ENCODE data around the gene ABO. TPM values are rescaled to one million over a fixed set of nuclear protein-coding genes. Genes with fewer than 3 reads are reported as not detected.

Gene ABO
- total and polyA plus RNA-seq, 2 of the 8 experiments (the other 6 are each of a cell fraction or from before 2014, with no cell fraction given) = 0.03 TPM; not detected in 1

GRCh38 chr9:133234577-133235322, 40.3 kb downstream of the ABO start:
- no peak overlapping the region for H2AK5ac ChIP-seq (ENCODE audit: low read depth, low read length)
- 88% methylated on average over 23 of the region's 31 CpGs; no CpG with 5 or more reads in 1 of the 2 experiments for WGBS, 2 experiments (ENCODE audit: extremely low coverage in 1 of 2, insufficient coverage in 1 of 2, insufficient read length in 1 of 2, insufficient replicate concordance in 2 of 2, low coverage in 1 of 2, low lambda C conversion rate in 2 of 2, missing lambda C conversion rate in 1 of 2)
- H2BK15ac ChIP-seq (ENCODE audit: low read length) = no peak overlapping the region
- peaks cover 0 to 2% (median under 1%) of the 10 kb centered on the region in 4 experiments; a peak in 2 of 7 replicates for H3K4me1 ChIP-seq (replicated peaks in 1 of 4; ENCODE audit: control insufficient read depth in 3 of 4, insufficient read depth in 4 of 4, low read length in 3 of 4)
- peaks cover 0 to 12% (median 6%) of the 10 kb centered on the region in 4 experiments; a peak in 4 of 7 replicates for H3K27me3 ChIP-seq (replicated peaks in 1 of 4; ENCODE audit: control insufficient read depth in 3 of 4, extremely low read depth in 1 of 4, insufficient read depth in 3 of 4, low read length in 3 of 4)
- no peak overlapping the region for H3K4me2 ChIP-seq (ENCODE audit: insufficient read depth in 1 of 2, low read depth in 2 of 2, low read length in 2 of 2)
- CTCF ChIA-PET (ENCODE audit: partially characterized antibody) = interaction anchor here (1.1 kb wide), 1 partner anchor 47 kb away, joined by 4 read pairs; no protein-coding TSS in a partner anchor
- H3K56ac ChIP-seq (replicated peaks; ENCODE audit: insufficient read length, low read depth, low read length) = no peak overlapping the region
- peaks cover 0 to 2% of the 10 kb centered on the region in 2 experiments; a peak in 1 of 4 replicates for H3K9me3 ChIP-seq (ENCODE audit: insufficient read depth in 2 of 2, low read depth in 1 of 2, low read length in 1 of 2)
- H3K4ac ChIP-seq (replicated peaks; ENCODE audit: insufficient read length, low read depth, low read length) = no peak overlapping the region
- no peak overlapping the region for H3K18ac ChIP-seq (ENCODE audit: extremely low read depth, low read length)
- H3K23me2 ChIP-seq (ENCODE audit: low read depth, low read length) = peaks cover 5% of the 10 kb centered on the region; the same call in 1 of the 2 replicates
- no peaks in the 10 kb centered on the region for H3K79me1 ChIP-seq (ENCODE audit: low read depth, low read length)
- no peaks in the 10 kb centered on the region for H3K36me3 ChIP-seq (ENCODE audit: control insufficient read depth in 2 of 4, insufficient read depth in 4 of 4, low read length in 3 of 4)
- H2AFZ ChIP-seq (ENCODE audit: low read length) = no peak overlapping the region
- POLR2A ChIA-PET (ENCODE audit: partially characterized antibody) = no interaction called here
- H3K9ac ChIP-seq (replicated peaks in 1 of 4; ENCODE audit: extremely low read depth in 1 of 4, low read depth in 3 of 4, low read length in 3 of 4) = no peak overlapping the region
- TF ChIP-seq HDAC2 (IDR thresholded peaks at IDR 0.05; ENCODE audit: borderline replicate concordance in 1 of 2, low read depth in 2 of 2, low read length in 2 of 2) (no peak), SIX5 (IDR thresholded peaks at IDR 0.05; ENCODE audit: low read depth, low read length) (no peak), SP1 (IDR thresholded peaks at IDR 0.05; ENCODE audit: low read depth, low read length) (no peak), POLR2AphosphoS5 (IDR thresholded peaks at IDR 0.05; ENCODE audit: low read depth, low read length) (no peak), POLR2A (IDR thresholded peaks at IDR 0.05; ENCODE audit: control extremely low read depth in 1 of 2, low read depth in 2 of 2, low read length in 2 of 2) (no peak), TCF12 (IDR thresholded peaks at IDR 0.05; ENCODE audit: low read depth, low read length) (no peak)
- DNase-seq (ENCODE audit: low read depth in 1 of 2, low spot score in 2 of 2) (no peak), FAIRE-seq (no peak)
- H2BK5ac ChIP-seq (ENCODE audit: low read depth, low read length) = no peak overlapping the region
- no peak overlapping the region for H2BK120ac ChIP-seq (replicated peaks; ENCODE audit: low read depth, low read length)
- H4K91ac ChIP-seq (replicated peaks; ENCODE audit: insufficient read length, low read length) = no peak overlapping the region
- no peak overlapping the region for H4K5ac ChIP-seq (ENCODE audit: insufficient read length, low read depth, low read length)
- no peak overlapping the region for H3K27ac ChIP-seq (ENCODE audit: low read depth, low read length)
- H3K79me2 ChIP-seq (ENCODE audit: control insufficient read depth in 1 of 2, insufficient read depth in 2 of 2, low read length in 2 of 2) = no peaks in the 10 kb centered on the region
- peaks cover 0 to 1% of the 10 kb centered on the region in 2 experiments for H4K20me1 ChIP-seq (replicated peaks in 1 of 2; ENCODE audit: control insufficient read depth in 1 of 2, insufficient read depth in 2 of 2, low read length in 2 of 2)
- no peak overlapping the region for H3K23ac ChIP-seq (ENCODE audit: insufficient read length)
- no peak overlapping the region for H3K4me3 ChIP-seq (ENCODE audit: extremely low read depth in 1 of 4, insufficient read depth in 2 of 4, low read depth in 3 of 4, low read length in 4 of 4)
- no peak overlapping the region for H4K8ac ChIP-seq (ENCODE audit: extremely low read depth, insufficient read depth, low read length)
- no peak overlapping the region for H3K14ac ChIP-seq (ENCODE audit: insufficient read length)
- no peak overlapping the region for H2BK12ac ChIP-seq (ENCODE audit: low read depth, low read length)
- H2BK20ac ChIP-seq (ENCODE audit: low read length) = no peak overlapping the region
